Suprapubic skin (tissue), 4 donors: ENCODE results near the gene RNPC3. TPM values are rescaled to one million over a fixed set of nuclear protein-coding genes. Genes with fewer than 3 reads are reported as not detected.

ENCODE experiments used
- DNase-seq, 2 donors: peaks; one replicate each; pipeline ENCODE4 v3.0.0-alpha.2; 2019; ENCODE audit warnings: low spot score in 2 of 2
- H3K27ac ChIP-seq: fragments of 200-600 bp; sonication (generic); one replicate; pipeline ENCODE4 v1.5.1; 2019
- H3K27me3 ChIP-seq: fragments of 200-600 bp; sonication (generic); one replicate; pipeline ENCODE4 v1.5.1; 2019
- H3K36me3 ChIP-seq: fragments of 200-600 bp; sonication (generic); one replicate; pipeline ENCODE4 v1.5.1; 2019
- H3K4me1 ChIP-seq: fragments of 200-600 bp; sonication (generic); one replicate; pipeline ENCODE4 v1.5.1; 2019
- H3K4me3 ChIP-seq: fragments of 200-600 bp; sonication (generic); one replicate; pipeline ENCODE4 v1.5.1; 2019; ENCODE audit warnings: mild to moderate bottlenecking
- H3K9me3 ChIP-seq: fragments of 200-600 bp; sonication (generic); one replicate; pipeline ENCODE4 v1.5.1; 2019
- EP300 ChIP-seq: sonication (generic); formaldehyde crosslinking; IDR thresholded peaks from one replicate; pipeline ENCODE4 v1.6.1; 2017; ENCODE audit warnings: antibody characterized with exemption
- POLR2A ChIP-seq, 2 donors: fragments of 450-650 bp; IDR thresholded peaks; one replicate each; pipeline ENCODE4 v1.6.1; 2017; ENCODE audit warnings: antibody characterized with exemption in 2 of 2, mild to moderate bottlenecking in 2 of 2, moderate library complexity in 2 of 2
- POLR2AphosphoS5 ChIP-seq, 3 donors: sonication (generic); formaldehyde crosslinking; IDR thresholded peaks; one replicate each; pipeline ENCODE4 v1.6.1; 2017; ENCODE audit warnings: antibody characterized with exemption in 3 of 3
- WGBS: methylation state at CpG from one replicate; pipeline ENCODE4 v1.1.5; 2018; 5-methylcytosine and 5-hydroxymethylcytosine counted together
- total RNA-seq, 4 donors: library from RNA; depleted of rRNA; stranded (reverse); fragments of >200 nt; gene quantifications; one replicate each; pipeline ENCODE4 v1.1.0, GENCODE V29; 2016
- TF ChIP-seq, protein P1 (sequence below), 2 donors: fragments of 200-600 bp in 1 of 2; fragments of 450-650 bp in 1 of 2; sonication (generic) in 1 of 2; IDR thresholded peaks; one replicate each; pipeline ENCODE4 v1.5.1; 2016 to 2019; ENCODE audit warnings: antibody characterized with exemption in 2 of 2, mild to moderate bottlenecking in 1 of 2, moderate library complexity in 1 of 2

The RNPC3 gene
- total RNA-seq, 4 donors from 2014 or later = 20.2 to 111 (median 38.1) TPM

- no peak overlapping the region for H3K27ac ChIP-seq
- H3K36me3 ChIP-seq = no peaks in the 10 kb centered on the region
- no peaks in the 10 kb centered on the region for H3K27me3 ChIP-seq
- H3K9me3 ChIP-seq = peaks cover under 1% of the 10 kb centered on the region
- no peak overlapping the region for H3K4me3 ChIP-seq
- DNase-seq = no peak
- TF ChIP-seq POLR2AphosphoS5 (IDR thresholded peaks at IDR 0.05) (no peak), POLR2A (IDR thresholded peaks at IDR 0.05) (no peak), EP300 (no peak)
- TF ChIP-seq, protein P1, sequence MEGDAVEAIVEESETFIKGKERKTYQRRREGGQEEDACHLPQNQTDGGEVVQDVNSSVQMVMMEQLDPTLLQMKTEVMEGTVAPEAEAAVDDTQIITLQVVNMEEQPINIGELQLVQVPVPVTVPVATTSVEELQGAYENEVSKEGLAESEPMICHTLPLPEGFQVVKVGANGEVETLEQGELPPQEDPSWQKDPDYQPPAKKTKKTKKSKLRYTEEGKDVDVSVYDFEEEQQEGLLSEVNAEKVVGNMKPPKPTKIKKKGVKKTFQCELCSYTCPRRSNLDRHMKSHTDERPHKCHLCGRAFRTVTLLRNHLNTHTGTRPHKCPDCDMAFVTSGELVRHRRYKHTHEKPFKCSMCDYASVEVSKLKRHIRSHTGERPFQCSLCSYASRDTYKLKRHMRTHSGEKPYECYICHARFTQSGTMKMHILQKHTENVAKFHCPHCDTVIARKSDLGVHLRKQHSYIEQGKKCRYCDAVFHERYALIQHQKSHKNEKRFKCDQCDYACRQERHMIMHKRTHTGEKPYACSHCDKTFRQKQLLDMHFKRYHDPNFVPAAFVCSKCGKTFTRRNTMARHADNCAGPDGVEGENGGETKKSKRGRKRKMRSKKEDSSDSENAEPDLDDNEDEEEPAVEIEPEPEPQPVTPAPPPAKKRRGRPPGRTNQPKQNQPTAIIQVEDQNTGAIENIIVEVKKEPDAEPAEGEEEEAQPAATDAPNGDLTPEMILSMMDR (IDR thresholded peaks at IDR 0.05) = no peak
- no peaks in the 10 kb centered on the region for H3K4me1 ChIP-seq
These were observed 8.8 kb upstream of the RNPC3 start for GRCh38 chr1:103516693-103517092.

GRCh38 chr1:103517380-103518047 is 8.0 kb upstream of the RNPC3 start:
- WGBS = 84% methylated on average over 2 of the region's 2 CpGs
- TF ChIP-seq EP300 = no peak
- TF ChIP-seq POLR2A (IDR thresholded peaks at IDR 0.05) = no peak
- TF ChIP-seq, protein P1 (IDR thresholded peaks at IDR 0.05) = no peak
- no peak for TF ChIP-seq POLR2AphosphoS5 (IDR thresholded peaks at IDR 0.05)
- Histone ChIP-seq H3K27me3 (no peaks in the 10 kb centered on the region), H3K9me3 (no peaks in the 10 kb centered on the region), H3K27ac (no peak overlapping the region), H3K4me1 (no peaks in the 10 kb centered on the region), H3K4me3 (no peak overlapping the region), H3K36me3 (no peaks in the 10 kb centered on the region)
- no peak for DNase-seq

- DNase-seq = no peak
- Histone ChIP-seq H3K4me3 (no peak overlapping the region), H3K27ac (no peak overlapping the region), H3K4me1 (peaks cover 3% of the 10 kb centered on the region), H3K36me3 (no peaks in the 10 kb centered on the region), H3K9me3 (no peaks in the 10 kb centered on the region), H3K27me3 (no peaks in the 10 kb centered on the region)
- TF ChIP-seq POLR2A (IDR thresholded peaks at IDR 0.05) = no peak
- TF ChIP-seq EP300 = no peak
- TF ChIP-seq, protein P1 (IDR thresholded peaks at IDR 0.05) = no peak
- TF ChIP-seq POLR2AphosphoS5 (IDR thresholded peaks at IDR 0.05) = no peak
These were observed 4.7 kb upstream of the RNPC3 start for GRCh38 chr1:103520822-103521221.

GRCh38 chr1:103523346-103523745 is 2.2 kb upstream of the RNPC3 start:
- H3K36me3 ChIP-seq = no peaks in the 10 kb centered on the region
- DNase-seq = no peak
- H3K4me3 ChIP-seq = no peak overlapping the region
- peaks cover 23% of the 10 kb centered on the region for H3K4me1 ChIP-seq
- no peaks in the 10 kb centered on the region for H3K27me3 ChIP-seq
- H3K9me3 ChIP-seq = no peaks in the 10 kb centered on the region
- H3K27ac ChIP-seq = no peak overlapping the region
- TF ChIP-seq POLR2AphosphoS5 (IDR thresholded peaks at IDR 0.05) = no peak
- TF ChIP-seq, protein P1 (IDR thresholded peaks at IDR 0.05) = no peak
- no peak for TF ChIP-seq EP300
- no peak for TF ChIP-seq POLR2A (IDR thresholded peaks at IDR 0.05)
- WGBS = 94% methylated on average over 3 of the region's 3 CpGs

DNA sequence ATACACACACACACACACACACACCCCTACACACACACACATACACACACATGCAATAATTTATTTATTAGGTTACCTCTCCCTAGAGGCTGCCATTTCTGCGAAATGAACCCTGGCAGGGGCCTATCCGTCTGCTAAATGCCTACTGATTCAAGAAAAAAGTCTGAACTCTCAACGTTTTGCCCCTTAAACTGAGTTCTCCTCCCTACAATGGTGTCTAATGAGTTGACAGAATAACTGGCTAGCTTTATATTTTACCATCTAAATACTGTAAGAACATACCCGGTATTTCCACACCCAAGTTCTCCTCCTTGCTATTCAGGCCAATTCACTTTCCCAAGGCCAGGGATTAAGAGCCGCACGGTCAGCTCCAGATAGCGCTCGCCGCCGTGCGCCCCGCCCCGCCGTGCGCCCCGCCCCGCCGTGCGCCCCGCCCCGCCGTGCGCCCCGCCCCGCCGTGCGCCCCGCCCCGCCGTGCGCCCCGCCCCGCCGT is 339 bp upstream of the RNPC3 start:
- Histone ChIP-seq H3K4me3 (peak overlapping the region; percentile 64), H3K27ac (no peak overlapping the region), H3K4me1 (peaks cover 28% of the 10 kb centered on the region), H3K27me3 (no peaks in the 10 kb centered on the region), H3K9me3 (no peaks in the 10 kb centered on the region), H3K36me3 (peaks cover 3% of the 10 kb centered on the region)
- no peak for DNase-seq
- TF ChIP-seq EP300 (no peak), POLR2A (IDR thresholded peaks at IDR 0.05) (no peak), POLR2AphosphoS5 (IDR thresholded peaks at IDR 0.05) (no peak)
- TF ChIP-seq, protein P1 (IDR thresholded peaks at IDR 0.05) = no peak
- 5% methylated on average over 10 of the region's 34 CpGs for WGBS
